SK-N-SH (cell line): Measurements from ENCODE around the gene CLASP2.

Experiments used
- FOXM1 ChIP-seq: IDR thresholded peaks from 2 replicates; pipeline ENCODE4 v1.4.0; 2012; ENCODE audit warnings: low read depth, mild to moderate bottlenecking
- TF ChIP-seq, protein P1 (sequence below): fragments of 200-600 bp; sonication (generic); IDR thresholded peaks from 2 replicates; pipeline ENCODE4 v1.6.1; 2017; ENCODE audit warnings: antibody characterized with exemption, mild to moderate bottlenecking, moderate library complexity

DNA sequence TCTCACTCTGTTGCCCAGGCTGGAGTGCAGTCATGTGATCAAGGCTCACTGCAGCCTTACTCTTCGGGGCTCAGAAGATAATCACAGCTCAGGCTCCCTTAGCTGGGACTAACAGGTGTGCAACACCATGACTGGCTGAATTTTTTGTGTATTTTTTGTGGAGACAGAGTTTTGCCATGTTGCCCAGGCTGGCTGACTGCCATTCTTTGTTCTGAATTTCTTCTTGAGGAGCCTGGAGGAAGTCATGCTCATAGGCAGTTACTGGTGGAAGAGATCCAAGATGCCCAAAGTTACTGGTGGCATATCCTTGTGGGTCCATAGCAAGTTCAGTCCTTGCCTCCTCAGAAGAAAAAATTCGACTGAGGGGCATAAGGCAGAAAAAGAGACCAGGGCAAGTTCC lies 261.3 kb downstream of the CLASP2 start:
- TF ChIP-seq, protein P1, sequence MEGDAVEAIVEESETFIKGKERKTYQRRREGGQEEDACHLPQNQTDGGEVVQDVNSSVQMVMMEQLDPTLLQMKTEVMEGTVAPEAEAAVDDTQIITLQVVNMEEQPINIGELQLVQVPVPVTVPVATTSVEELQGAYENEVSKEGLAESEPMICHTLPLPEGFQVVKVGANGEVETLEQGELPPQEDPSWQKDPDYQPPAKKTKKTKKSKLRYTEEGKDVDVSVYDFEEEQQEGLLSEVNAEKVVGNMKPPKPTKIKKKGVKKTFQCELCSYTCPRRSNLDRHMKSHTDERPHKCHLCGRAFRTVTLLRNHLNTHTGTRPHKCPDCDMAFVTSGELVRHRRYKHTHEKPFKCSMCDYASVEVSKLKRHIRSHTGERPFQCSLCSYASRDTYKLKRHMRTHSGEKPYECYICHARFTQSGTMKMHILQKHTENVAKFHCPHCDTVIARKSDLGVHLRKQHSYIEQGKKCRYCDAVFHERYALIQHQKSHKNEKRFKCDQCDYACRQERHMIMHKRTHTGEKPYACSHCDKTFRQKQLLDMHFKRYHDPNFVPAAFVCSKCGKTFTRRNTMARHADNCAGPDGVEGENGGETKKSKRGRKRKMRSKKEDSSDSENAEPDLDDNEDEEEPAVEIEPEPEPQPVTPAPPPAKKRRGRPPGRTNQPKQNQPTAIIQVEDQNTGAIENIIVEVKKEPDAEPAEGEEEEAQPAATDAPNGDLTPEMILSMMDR = no peak
- no peak for TF ChIP-seq FOXM1
